ENCODE results near the gene RBM20.

DNA sequence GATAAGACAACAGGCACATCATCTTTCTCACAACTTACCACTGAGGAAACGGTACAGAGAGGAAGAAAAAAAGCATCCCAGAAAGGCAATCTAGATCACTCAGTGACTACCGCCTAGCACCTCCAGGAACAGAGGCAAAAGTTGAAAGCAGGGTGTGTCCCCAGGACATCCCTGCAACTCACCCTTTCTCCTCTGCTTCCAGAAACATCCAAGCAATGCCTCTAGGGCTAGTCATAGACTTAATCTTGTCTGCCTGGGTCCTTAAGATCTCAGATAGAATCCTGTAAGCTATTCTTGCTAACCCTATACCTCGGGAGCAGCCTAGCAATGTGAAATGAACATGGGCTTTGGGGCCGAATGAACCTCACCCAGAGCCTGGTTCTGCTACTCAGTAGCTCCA is 208.8 kb downstream of the RBM20 start:
- TF ChIP-seq ZFP36 (IDR thresholded peaks at IDR 0.05; ENCODE audit: borderline replicate concordance, partially characterized antibody) (no peak), HOXA7 (CRISPR knock-in tag; IDR thresholded peaks at IDR 0.05) (no peak), BHLHE40 (IDR thresholded peaks at IDR 0.05; ENCODE audit: low read depth, low read length) (no peak), RAD21 (conservative IDR thresholded peaks at IDR 0.05 in 1 of 2, IDR thresholded peaks at IDR 0.05 in 1 of 2) (no peak), CEBPB (IDR thresholded peaks at IDR 0.05) (no peak)
- TF ChIP-seq, protein P1, sequence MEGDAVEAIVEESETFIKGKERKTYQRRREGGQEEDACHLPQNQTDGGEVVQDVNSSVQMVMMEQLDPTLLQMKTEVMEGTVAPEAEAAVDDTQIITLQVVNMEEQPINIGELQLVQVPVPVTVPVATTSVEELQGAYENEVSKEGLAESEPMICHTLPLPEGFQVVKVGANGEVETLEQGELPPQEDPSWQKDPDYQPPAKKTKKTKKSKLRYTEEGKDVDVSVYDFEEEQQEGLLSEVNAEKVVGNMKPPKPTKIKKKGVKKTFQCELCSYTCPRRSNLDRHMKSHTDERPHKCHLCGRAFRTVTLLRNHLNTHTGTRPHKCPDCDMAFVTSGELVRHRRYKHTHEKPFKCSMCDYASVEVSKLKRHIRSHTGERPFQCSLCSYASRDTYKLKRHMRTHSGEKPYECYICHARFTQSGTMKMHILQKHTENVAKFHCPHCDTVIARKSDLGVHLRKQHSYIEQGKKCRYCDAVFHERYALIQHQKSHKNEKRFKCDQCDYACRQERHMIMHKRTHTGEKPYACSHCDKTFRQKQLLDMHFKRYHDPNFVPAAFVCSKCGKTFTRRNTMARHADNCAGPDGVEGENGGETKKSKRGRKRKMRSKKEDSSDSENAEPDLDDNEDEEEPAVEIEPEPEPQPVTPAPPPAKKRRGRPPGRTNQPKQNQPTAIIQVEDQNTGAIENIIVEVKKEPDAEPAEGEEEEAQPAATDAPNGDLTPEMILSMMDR (IDR thresholded peaks at IDR 0.05), result no peak

Data from A549 (cell line).